HCT116 (cell line): ENCODE results near the gene AMN. TPM values are rescaled to one million over a fixed set of nuclear protein-coding genes. Genes with fewer than 3 reads are reported as not detected.

Experiments used
- ATAC-seq: fragments of 200-7000 bp; cut with Tn5 transposase; 2 replicates; pipeline ENCODE4 v1.9.1; 2020; ENCODE audit warnings: mild to moderate bottlenecking, moderate library complexity
- BruUV-seq: library from RNA; stranded (reverse); fragments of 400-500 nt; replicated peaks from 2 replicates; lab custom pipeline; 2021; lab: Mats Ljungman, UMichigan
- CTCF ChIA-PET: fragments of 300-600 bp; sonication (Branson Sonifier 250); formaldehyde crosslinking; loops from one replicate; lab custom pipeline; 2021; ENCODE audit warnings: antibody characterized with exemption; lab: Charles Lee
- POLR2A ChIA-PET: fragments of 300-600, 350-600 bp; sonication (Branson Sonifier 250); formaldehyde crosslinking; loops from one replicate; lab custom pipeline; 2021; ENCODE audit warnings: antibody characterized with exemption; lab: Charles Lee
- RAD21 ChIA-PET, 2 experiments: fragments of 300-600 bp; sonication (Branson Sonifier 250); formaldehyde crosslinking; loops; one replicate each; lab custom pipeline; 2023; ENCODE audit warnings: low total read pairs in 2 of 2; ENCODE audit not compliant: uncharacterized antibody in 2 of 2, unreplicated experiment in 2 of 2, low non-redundant PET in 1 of 2; lab: Charles Lee
- DNase-seq: peaks from one replicate; pipeline ENCODE4 v3.0.0-alpha.2; 2010; ENCODE audit warnings: low read depth, low spot score
- H2AFZ ChIP-seq: fragments of 200-600 bp; shearing (Covaris generic), sonication (generic); 2 replicates; pipeline ENCODE4 v1.6.1; 2017; ENCODE audit warnings: low read depth, mixed run types, mixed read lengths, antibody characterized with exemption, low read length; ENCODE audit not compliant: poor library complexity, severe bottlenecking
- H3K27ac ChIP-seq: 2 replicates; pipeline ENCODE4 v1.5.1; 2012; ENCODE audit warnings: low read depth, low read length
- H3K27me3 ChIP-seq: fragments of 200-600 bp; sonication (generic); 2 replicates; pipeline ENCODE4 v1.6.1; 2016; ENCODE audit warnings: mixed run types, low read length, mixed read lengths; ENCODE audit not compliant: insufficient read depth
- H3K36me3 ChIP-seq, 2 experiments: fragments of 200-500 bp in 1 of 2; fragments of 200-600 bp in 1 of 2; sonication (Bioruptor generic) in 1 of 2; sonication (generic) in 1 of 2; 2 replicates each; pipeline versions ENCODE4 v1.5.1 to v1.6.1; 2014 to 2016; ENCODE audit warnings: low read length in 2 of 2, inconsistent platforms in 1 of 2, mixed read lengths in 1 of 2, mixed run types in 1 of 2; ENCODE audit not compliant: insufficient read depth in 2 of 2, control insufficient read depth in 1 of 2
- H3K4me1 ChIP-seq, 2 experiments: fragments of 200-600 bp in 1 of 2; sonication (generic) in 1 of 2; 2 replicates each; pipeline versions ENCODE4 v1.5.1 to v1.6.1; 2012 to 2017; ENCODE audit warnings: low read length in 2 of 2, inconsistent platforms in 1 of 2, mild to moderate bottlenecking in 1 of 2, mixed read lengths in 1 of 2, mixed run types in 1 of 2, moderate library complexity in 1 of 2; ENCODE audit not compliant: insufficient read depth in 2 of 2, control insufficient read depth in 1 of 2
- H3K4me2 ChIP-seq: fragments of 200-600 bp; sonication (generic); 2 replicates; pipeline ENCODE4 v1.6.1; 2017; ENCODE audit warnings: mixed run types, low read length, mixed read lengths
- H3K4me3 ChIP-seq, 2 experiments: fragments of 200-600 bp in 1 of 2; sonication (generic) in 1 of 2; replicated peaks in 1 of 2; 2 replicates each; pipeline ENCODE4 v1.5.1; 2011 to 2016; ENCODE audit warnings: low read length in 2 of 2, control low read depth in 1 of 2, low read depth in 1 of 2, mild to moderate bottlenecking in 1 of 2, mixed read lengths in 1 of 2, mixed run types in 1 of 2
- H3K79me2 ChIP-seq: fragments of 200-600 bp; sonication (generic); 2 replicates; pipeline ENCODE4 v1.6.1; 2017; ENCODE audit warnings: mild to moderate bottlenecking, mixed run types, low read length, moderate library complexity, mixed read lengths; ENCODE audit not compliant: insufficient read depth
- H3K9ac ChIP-seq: fragments of 200-600 bp; sonication (generic); 2 replicates; pipeline ENCODE4 v1.6.1; 2016; ENCODE audit warnings: low read length, mixed read lengths
- H3K9me2 ChIP-seq: fragments of 200-600 bp; sonication (generic), shearing (Covaris generic); 2 replicates; pipeline ENCODE4 v1.6.1; 2017; ENCODE audit warnings: mixed run types, mild to moderate bottlenecking, moderate library complexity; ENCODE audit not compliant: insufficient read depth
- H3K9me3 ChIP-seq, 2 experiments: fragments of 200-500 bp in 1 of 2; fragments of 200-600 bp in 1 of 2; sonication (Bioruptor generic) in 1 of 2; sonication (generic) in 1 of 2; 2 replicates each; pipeline ENCODE4 v1.6.1; 2014 to 2017; ENCODE audit warnings: low read length in 2 of 2, mixed read lengths in 2 of 2, inconsistent platforms in 1 of 2, low read depth in 1 of 2, mild to moderate bottlenecking in 1 of 2, mixed run types in 1 of 2, moderate library complexity in 1 of 2; ENCODE audit not compliant: control insufficient read depth in 1 of 2, insufficient read depth in 1 of 2
- H4K20me1 ChIP-seq: fragments of 200-600 bp; sonication (generic), shearing (Covaris generic); 2 replicates; pipeline ENCODE4 v1.6.1; 2017; ENCODE audit warnings: mixed run types, mild to moderate bottlenecking, moderate library complexity; ENCODE audit not compliant: insufficient read depth
- CBX3 ChIP-seq: IDR thresholded peaks from 2 replicates; pipeline ENCODE4 v1.6.1; 2012; ENCODE audit warnings: low read depth
- CEBPB ChIP-seq: IDR thresholded peaks from 2 replicates; pipeline ENCODE4 v1.6.1; 2012; ENCODE audit warnings: low read depth
- CTCF ChIP-seq, 3 experiments: fragments of 200-600 bp in 1 of 3; sonication (generic) in 1 of 3; IDR thresholded peaks in 2 of 3; conservative IDR thresholded peaks in 1 of 3; 2 replicates each; pipeline ENCODE4 v1.5.1; 2012 to 2017; ENCODE audit warnings: low read depth in 2 of 3, low read length in 2 of 3, antibody characterized with exemption in 1 of 3, borderline replicate concordance in 1 of 3, control low read depth in 1 of 3, mild to moderate bottlenecking in 1 of 3, mixed read lengths in 1 of 3, mixed run types in 1 of 3, moderate library complexity in 1 of 3; ENCODE audit not compliant: insufficient read depth in 1 of 3
- EZH2 ChIP-seq: fragments of 200-600 bp; sonication (generic); IDR thresholded peaks from 2 replicates; pipeline ENCODE4 v1.6.1; 2017; ENCODE audit warnings: antibody characterized with exemption, mixed run types
- EZH2phosphoT487 ChIP-seq: fragments of 200-600 bp; IDR thresholded peaks from 2 replicates; pipeline ENCODE4 v1.6.1; 2018; ENCODE audit warnings: antibody characterized with exemption, borderline replicate concordance
- FOSL1 ChIP-seq: IDR thresholded peaks from 2 replicates; pipeline ENCODE4 v1.6.1; 2012; ENCODE audit warnings: low read depth
- JUND ChIP-seq: IDR thresholded peaks from 2 replicates; pipeline ENCODE4 v1.6.1; 2012
- MAX ChIP-seq: IDR thresholded peaks from 2 replicates; pipeline ENCODE4 v1.6.1; 2012
- POLR2A ChIP-seq: IDR thresholded peaks from 2 replicates; pipeline ENCODE4 v1.7.0; 2011; ENCODE audit warnings: borderline replicate concordance; ENCODE audit not compliant: insufficient read depth, insufficient read length; ENCODE audit errors: extremely low read depth
- POLR2AphosphoS5 ChIP-seq: IDR thresholded peaks from 2 replicates; pipeline ENCODE4 v1.6.1; 2011; ENCODE audit warnings: mild to moderate bottlenecking, low read depth, low read length, moderate library complexity
- RAD21 ChIP-seq: IDR thresholded peaks from 2 replicates; pipeline ENCODE4 v1.6.1; 2012; ENCODE audit warnings: low read depth, mild to moderate bottlenecking
- REST ChIP-seq: IDR thresholded peaks from 2 replicates; pipeline ENCODE4 v1.6.1; 2012; ENCODE audit warnings: low read depth
- SIN3A ChIP-seq: IDR thresholded peaks from 2 replicates; pipeline ENCODE4 v1.6.1; 2012; ENCODE audit warnings: low read depth
- SRF ChIP-seq: IDR thresholded peaks from 2 replicates; pipeline ENCODE4 v1.6.1; 2012; ENCODE audit warnings: low read depth
- TCF7L2 ChIP-seq: IDR thresholded peaks from 2 replicates; pipeline ENCODE4 v1.7.0; 2011; ENCODE audit warnings: borderline replicate concordance, inconsistent platforms; ENCODE audit not compliant: insufficient read depth, insufficient read length; ENCODE audit errors: extremely low read depth
- YY1 ChIP-seq: IDR thresholded peaks from 2 replicates; pipeline ENCODE4 v1.6.1; 2011; ENCODE audit warnings: low read length, low read depth, moderate library complexity, mild to moderate bottlenecking; ENCODE audit not compliant: insufficient replicate concordance; ENCODE audit errors: extremely low read depth
- ZFX ChIP-seq: fragments of 450-650 bp; IDR thresholded peaks from 2 replicates; pipeline ENCODE4 v1.6.1; 2017
- ZNF274 ChIP-seq: fragments of 200-500 bp; sonication (Bioruptor generic); IDR thresholded peaks from 2 replicates; pipeline ENCODE4 v1.6.1; 2014; ENCODE audit warnings: mild to moderate bottlenecking, low read depth, low read length, inconsistent platforms
- intact Hi-C: fragments of 100-400 bp; cut with micrococcal nuclease; formaldehyde crosslinking; loops from 2 replicates; pipeline ENCODE4 v1.10.0; 2022
- total RNA-seq: library from RNA; stranded (reverse); gene quantifications from one replicate; pipeline ENCODE4 v1.2.1, GENCODE V29; 2021; ENCODE audit not compliant: unreplicated experiment

The AMN gene
- total RNA-seq, 1 experiment from 2014 or later, result 5.7 TPM

GRCh38 chr14:102954081-102954789 lies 31.8 kb downstream of the AMN start:
- ChIA-PET RAD21 (no interaction called here), POLR2A (no interaction called here), CTCF (no interaction called here)
- Histone ChIP-seq H2AFZ (no peak overlapping the region), H3K27me3 (no peaks in the 10 kb centered on the region), H3K4me1 (no peaks in the 10 kb centered on the region), H3K36me3 (peaks cover 22 to 36% of the 10 kb centered on the region in 2 experiments; a peak in 3 of 4 replicates), H3K9me2 (no peaks in the 10 kb centered on the region), H3K79me2 (no peaks in the 10 kb centered on the region), H3K27ac (no peak overlapping the region), H3K4me2 (no peak overlapping the region), H3K9ac (no peak overlapping the region), H3K4me3 (no peak overlapping the region), H4K20me1 (no peaks in the 10 kb centered on the region), H3K9me3 (no peaks in the 10 kb centered on the region)
- no TSS peak for BruUV-seq
- intact Hi-C loops, result no loop called here
- TF ChIP-seq POLR2A, result no peak
- no peak for TF ChIP-seq FOSL1
- no peak for TF ChIP-seq EZH2
- no peak for TF ChIP-seq MAX
- no peak for TF ChIP-seq RAD21
- TF ChIP-seq SRF, result no peak
- no peak for TF ChIP-seq ZFX
- no peak for TF ChIP-seq JUND
- TF ChIP-seq TCF7L2, result no peak
- TF ChIP-seq CEBPB, result no peak
- TF ChIP-seq EZH2phosphoT487, result no peak
- no peak for TF ChIP-seq YY1
- TF ChIP-seq ZNF274, result no peak
- TF ChIP-seq SIN3A, result no peak
- no peak for TF ChIP-seq CBX3
- no peak for TF ChIP-seq CTCF (IDR thresholded peaks at IDR 0.05 in 2 of 3, conservative IDR thresholded peaks at IDR 0.05 in 1 of 3; ENCODE audit: borderline replicate concordance in 1 of 3, insufficient read depth in 1 of 3, low read depth in 2 of 3, low read length in 2 of 3)
- TF ChIP-seq POLR2AphosphoS5, result no peak
- TF ChIP-seq REST, result no peak
- ATAC-seq (no peak), DNase-seq (no peak)
